ENCODE results near the gene ZSCAN30.

DNA sequence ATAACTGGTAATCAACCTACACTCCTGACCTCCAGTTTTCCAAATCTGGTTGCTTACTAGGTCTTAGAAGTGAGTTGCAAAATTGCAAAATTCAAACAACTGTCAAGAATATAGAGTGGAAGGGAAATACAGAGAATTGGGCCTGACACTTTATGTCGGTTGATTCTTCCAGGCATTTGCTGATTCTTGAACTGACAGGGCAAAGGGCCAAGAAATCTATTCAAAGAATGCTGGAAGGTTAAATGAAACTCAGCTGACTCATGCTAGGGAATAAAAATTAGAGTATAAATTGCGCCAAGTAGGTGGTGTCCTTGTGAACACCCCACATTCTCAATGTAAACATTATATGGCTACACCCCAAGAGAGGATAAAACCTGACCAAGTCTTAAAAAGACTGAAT, 21.5 kb upstream of the ZSCAN30 start:
- TF ChIP-seq, protein P1, sequence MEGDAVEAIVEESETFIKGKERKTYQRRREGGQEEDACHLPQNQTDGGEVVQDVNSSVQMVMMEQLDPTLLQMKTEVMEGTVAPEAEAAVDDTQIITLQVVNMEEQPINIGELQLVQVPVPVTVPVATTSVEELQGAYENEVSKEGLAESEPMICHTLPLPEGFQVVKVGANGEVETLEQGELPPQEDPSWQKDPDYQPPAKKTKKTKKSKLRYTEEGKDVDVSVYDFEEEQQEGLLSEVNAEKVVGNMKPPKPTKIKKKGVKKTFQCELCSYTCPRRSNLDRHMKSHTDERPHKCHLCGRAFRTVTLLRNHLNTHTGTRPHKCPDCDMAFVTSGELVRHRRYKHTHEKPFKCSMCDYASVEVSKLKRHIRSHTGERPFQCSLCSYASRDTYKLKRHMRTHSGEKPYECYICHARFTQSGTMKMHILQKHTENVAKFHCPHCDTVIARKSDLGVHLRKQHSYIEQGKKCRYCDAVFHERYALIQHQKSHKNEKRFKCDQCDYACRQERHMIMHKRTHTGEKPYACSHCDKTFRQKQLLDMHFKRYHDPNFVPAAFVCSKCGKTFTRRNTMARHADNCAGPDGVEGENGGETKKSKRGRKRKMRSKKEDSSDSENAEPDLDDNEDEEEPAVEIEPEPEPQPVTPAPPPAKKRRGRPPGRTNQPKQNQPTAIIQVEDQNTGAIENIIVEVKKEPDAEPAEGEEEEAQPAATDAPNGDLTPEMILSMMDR (IDR thresholded peaks at IDR 0.05), result no peak
- TF ChIP-seq POLR2A (IDR thresholded peaks at IDR 0.05) (no peak), EP300 (IDR thresholded peaks at IDR 0.05) (no peak)

Measured in gastroesophageal sphincter (tissue), 3 donors.